ENCODE results near the gene SETBP1. TPM values are rescaled to one million over a fixed set of nuclear protein-coding genes. Genes with fewer than 3 reads are reported as not detected.
A peak's percentile ranks its signal among the peaks of the same experiment; 100 is the strongest.

Gene SETBP1
- 10.5 and 11.9 TPM in 2 replicates for total RNA-seq (2014; rRNA removed; shearing (Covaris generic))

GRCh38 chr18:44680273-44681075 is at the start of gene SETBP1:
Gene SETBP1, plus strand, starts transcription at chr18:44680888. Its CDS starts 20,459 bp downstream, at chr18:44701347.
- peak within 1 kb of the TSS; percentile 79 for H3K27ac ChIP-seq
- H3K4me3 ChIP-seq = peak within 1 kb of the TSS; percentile 88
- no peaks in the 10 kb centered on the region for H3K36me3 ChIP-seq
- DNase-seq = peak; percentile 79 to 81
- H3K4me1 ChIP-seq = peaks cover 5% of the 10 kb centered on the region
- H3K9me3 ChIP-seq (replicated peaks) = no peaks in the 10 kb centered on the region
- H3K27me3 ChIP-seq = no peaks in the 10 kb centered on the region

- Histone ChIP-seq H3K4me3 (no peak overlapping the region), H3K36me3 (no peaks in the 10 kb centered on the region), H3K27ac (no peak overlapping the region), H3K4me1 (peaks cover 2% of the 10 kb centered on the region; the same call in 1 of the 2 replicates), H3K27me3 (no peaks in the 10 kb centered on the region), H3K9me3 (replicated peaks) (no peaks in the 10 kb centered on the region)
- DNase-seq = no peak
Measured at GRCh38 chr18:44632469-44633145, 48.1 kb upstream of the SETBP1 start.

- no peaks in the 10 kb centered on the region for H3K27me3 ChIP-seq
- no peak overlapping the region for H3K27ac ChIP-seq
- H3K4me1 ChIP-seq = no peaks in the 10 kb centered on the region
- no peaks in the 10 kb centered on the region for H3K36me3 ChIP-seq
- no peaks in the 10 kb centered on the region for H3K9me3 ChIP-seq (replicated peaks)
- no peak for DNase-seq
- H3K4me3 ChIP-seq = no peak overlapping the region
Measured at GRCh38 chr18:44635546-44635945, 45.1 kb upstream of the SETBP1 start.

- Histone ChIP-seq H3K27me3 (no peaks in the 10 kb centered on the region), H3K4me3 (no peak overlapping the region), H3K4me1 (no peaks in the 10 kb centered on the region), H3K27ac (no peak overlapping the region), H3K9me3 (replicated peaks) (no peaks in the 10 kb centered on the region), H3K36me3 (no peaks in the 10 kb centered on the region)
- no peak for DNase-seq
Measured at GRCh38 chr18:44636241-44636640, 44.4 kb upstream of the SETBP1 start.

GRCh38 chr18:44637210-44638033 is 43.3 kb upstream of the SETBP1 start:
- DNase-seq = no peak
- H3K27me3 ChIP-seq = no peaks in the 10 kb centered on the region
- no peaks in the 10 kb centered on the region for H3K36me3 ChIP-seq
- no peak overlapping the region for H3K4me3 ChIP-seq
- H3K4me1 ChIP-seq = no peaks in the 10 kb centered on the region
- H3K27ac ChIP-seq = no peak overlapping the region
- no peaks in the 10 kb centered on the region for H3K9me3 ChIP-seq (replicated peaks)

- no peaks in the 10 kb centered on the region for H3K36me3 ChIP-seq
- no peaks in the 10 kb centered on the region for H3K9me3 ChIP-seq (replicated peaks)
- H3K27me3 ChIP-seq = no peaks in the 10 kb centered on the region
- no peak overlapping the region for H3K4me3 ChIP-seq
- no peak for DNase-seq
- H3K4me1 ChIP-seq = no peaks in the 10 kb centered on the region
- H3K27ac ChIP-seq = no peak overlapping the region
Measured at GRCh38 chr18:44638034-44638540, 42.6 kb upstream of the SETBP1 start.

GRCh38 chr18:44638811-44639210 is 41.9 kb upstream of the SETBP1 start:
- Histone ChIP-seq H3K36me3 (no peaks in the 10 kb centered on the region), H3K27me3 (no peaks in the 10 kb centered on the region), H3K27ac (no peak overlapping the region), H3K4me1 (no peaks in the 10 kb centered on the region), H3K4me3 (no peak overlapping the region), H3K9me3 (replicated peaks) (no peaks in the 10 kb centered on the region)
- DNase-seq = no peak

- no peak overlapping the region for H3K4me3 ChIP-seq
- peaks cover 4% of the 10 kb centered on the region; the same call in 1 of the 2 replicates for H3K4me1 ChIP-seq
- H3K36me3 ChIP-seq = no peaks in the 10 kb centered on the region
- no peak overlapping the region for H3K27ac ChIP-seq
- DNase-seq = no peak
- no peaks in the 10 kb centered on the region for H3K27me3 ChIP-seq
- H3K9me3 ChIP-seq (replicated peaks) = no peaks in the 10 kb centered on the region
Measured at GRCh38 chr18:44643004-44643403, 37.7 kb upstream of the SETBP1 start.

GRCh38 chr18:44651478-44651877 is 29.2 kb upstream of the SETBP1 start:
- Histone ChIP-seq H3K27me3 (no peaks in the 10 kb centered on the region), H3K4me1 (peaks cover 14% of the 10 kb centered on the region; the same call in 1 of the 2 replicates), H3K9me3 (replicated peaks) (no peaks in the 10 kb centered on the region), H3K4me3 (no peak overlapping the region), H3K27ac (no peak overlapping the region), H3K36me3 (no peaks in the 10 kb centered on the region)
- no peak for DNase-seq

GRCh38 chr18:44651918-44652572 is 28.6 kb upstream of the SETBP1 start:
- H3K4me3 ChIP-seq = no peak overlapping the region
- no peaks in the 10 kb centered on the region for H3K9me3 ChIP-seq (replicated peaks)
- H3K4me1 ChIP-seq = peaks cover 14% of the 10 kb centered on the region; the same call in 1 of the 2 replicates
- H3K27ac ChIP-seq = no peak overlapping the region
- DNase-seq = no peak
- no peaks in the 10 kb centered on the region for H3K36me3 ChIP-seq
- no peaks in the 10 kb centered on the region for H3K27me3 ChIP-seq

GRCh38 chr18:44652722-44653121 is 28.0 kb upstream of the SETBP1 start:
- H3K27me3 ChIP-seq = no peaks in the 10 kb centered on the region
- H3K27ac ChIP-seq = peak overlapping the region; percentile 46; the same call in 1 of the 2 replicates
- H3K9me3 ChIP-seq (replicated peaks) = no peaks in the 10 kb centered on the region
- H3K36me3 ChIP-seq = no peaks in the 10 kb centered on the region
- no peak overlapping the region for H3K4me3 ChIP-seq
- no peak for DNase-seq
- peaks cover 14% of the 10 kb centered on the region; the same call in 1 of the 2 replicates for H3K4me1 ChIP-seq

GRCh38 chr18:44654573-44654972 is 26.1 kb upstream of the SETBP1 start:
- Histone ChIP-seq H3K9me3 (replicated peaks) (no peaks in the 10 kb centered on the region), H3K4me1 (peaks cover 14% of the 10 kb centered on the region; the same call in 1 of the 2 replicates), H3K27me3 (no peaks in the 10 kb centered on the region), H3K36me3 (no peaks in the 10 kb centered on the region), H3K4me3 (no peak overlapping the region), H3K27ac (no peak overlapping the region)
- DNase-seq = peak in 1 of 2 experiments; percentile 2

GRCh38 chr18:44655435-44655834 is 25.3 kb upstream of the SETBP1 start:
- no peaks in the 10 kb centered on the region for H3K36me3 ChIP-seq
- H3K4me3 ChIP-seq = no peak overlapping the region
- no peak for DNase-seq
- peaks cover 14% of the 10 kb centered on the region; the same call in 1 of the 2 replicates for H3K4me1 ChIP-seq
- H3K27ac ChIP-seq = no peak overlapping the region
- no peaks in the 10 kb centered on the region for H3K9me3 ChIP-seq (replicated peaks)
- no peaks in the 10 kb centered on the region for H3K27me3 ChIP-seq

- no peak for DNase-seq
- Histone ChIP-seq H3K4me3 (no peak overlapping the region), H3K27ac (no peak overlapping the region), H3K27me3 (no peaks in the 10 kb centered on the region), H3K4me1 (peaks cover 2% of the 10 kb centered on the region; the same call in 1 of the 2 replicates), H3K9me3 (replicated peaks) (no peaks in the 10 kb centered on the region), H3K36me3 (no peaks in the 10 kb centered on the region)
Measured at GRCh38 chr18:44659771-44660170, 20.9 kb upstream of the SETBP1 start.
